ENCODE results near the gene IRAK4.

DNA sequence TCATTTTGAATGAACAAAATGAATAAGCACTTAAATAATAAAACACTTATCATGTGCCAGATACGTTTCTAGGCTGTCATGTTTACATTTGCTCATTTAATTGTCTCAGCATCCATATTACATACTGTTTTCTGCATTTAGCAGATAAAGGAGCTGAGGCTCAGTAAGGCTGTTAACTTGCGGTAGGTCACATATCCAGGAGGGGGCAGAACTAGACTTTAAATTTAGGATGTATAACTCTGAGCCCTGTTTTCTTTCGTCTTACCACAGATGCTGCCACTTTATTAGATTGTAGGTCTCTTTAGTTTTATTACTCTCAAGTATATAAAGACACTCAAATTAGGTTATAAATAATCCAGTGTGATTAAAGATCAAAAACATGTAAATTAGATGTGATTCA, 17.7 kb downstream of the IRAK4 start:
- no peak for TF ChIP-seq POLR2AphosphoS5 (IDR thresholded peaks at IDR 0.05; ENCODE audit: borderline replicate concordance, low read depth, low read length)
- TF ChIP-seq EZH2 (IDR thresholded peaks at IDR 0.05), result no peak
